HEK293 (cell line): Measurements from ENCODE around the gene ARHGAP27.
"Not testable (repeated sequence)": the region's sequence is repeated elsewhere in the genome, so short reads cannot be mapped to it uniquely, and the experiment has no call there.

ENCODE experiments used
- KLF10 ChIP-seq: fragments of 450-650 bp; IDR thresholded peaks from 2 replicates; pipeline ENCODE4 v1.5.1; 2018; ENCODE audit warnings: missing biosample characterization, mild to moderate bottlenecking, missing genetic modification characterization
- TCF7L2 ChIP-seq: IDR thresholded peaks from 2 replicates; pipeline ENCODE4 v1.6.1; 2011; ENCODE audit warnings: low read depth, mild to moderate bottlenecking, inconsistent platforms, low read length, moderate library complexity, borderline replicate concordance
- ZFP41 ChIP-seq: fragments of 450-650 bp; formaldehyde crosslinking; IDR thresholded peaks from 2 replicates; pipeline ENCODE4 v1.5.1; 2016; ENCODE audit warnings: missing biosample characterization, missing genetic modification characterization, borderline replicate concordance
- ZNF274 ChIP-seq, 2 experiments: fragments of 200-500 bp in 1 of 2; fragments of 450-650 bp in 1 of 2; sonication (Bioruptor generic) in 1 of 2; formaldehyde crosslinking in 1 of 2; IDR thresholded peaks; 2 replicates each; pipeline versions ENCODE4 v1.5.1 to v1.6.1; 2014 to 2016; ENCODE audit warnings: borderline replicate concordance in 1 of 2, inconsistent platforms in 1 of 2, low read length in 1 of 2, missing biosample characterization in 1 of 2, missing genetic modification characterization in 1 of 2
- ZNF560 ChIP-seq: fragments of 450-650 bp; formaldehyde crosslinking; IDR thresholded peaks from 2 replicates; pipeline ENCODE4 v1.5.1; 2017; ENCODE audit warnings: missing biosample characterization, missing genetic modification characterization, borderline replicate concordance
- TF ChIP-seq, protein P1 (sequence below): fragments of 450-650 bp; formaldehyde crosslinking; IDR thresholded peaks from 2 replicates; pipeline ENCODE4 v1.5.1; 2016; ENCODE audit warnings: missing biosample characterization, missing genetic modification characterization, low read depth
- TF ChIP-seq, protein P2 (sequence below): fragments of 450-650 bp; formaldehyde crosslinking; IDR thresholded peaks from 2 replicates; pipeline ENCODE4 v1.5.1; 2016; ENCODE audit warnings: missing biosample characterization, missing genetic modification characterization
- TF ChIP-seq, protein P3 (sequence below): fragments of 450-650 bp; formaldehyde crosslinking; IDR thresholded peaks from 2 replicates; pipeline ENCODE4 v1.5.1; 2016; ENCODE audit warnings: missing biosample characterization, missing genetic modification characterization
- TF ChIP-seq, protein P4 (sequence below): fragments of 450-650 bp; formaldehyde crosslinking; IDR thresholded peaks from 2 replicates; pipeline ENCODE4 v1.5.1; 2016; ENCODE audit warnings: missing biosample characterization, missing genetic modification characterization

DNA sequence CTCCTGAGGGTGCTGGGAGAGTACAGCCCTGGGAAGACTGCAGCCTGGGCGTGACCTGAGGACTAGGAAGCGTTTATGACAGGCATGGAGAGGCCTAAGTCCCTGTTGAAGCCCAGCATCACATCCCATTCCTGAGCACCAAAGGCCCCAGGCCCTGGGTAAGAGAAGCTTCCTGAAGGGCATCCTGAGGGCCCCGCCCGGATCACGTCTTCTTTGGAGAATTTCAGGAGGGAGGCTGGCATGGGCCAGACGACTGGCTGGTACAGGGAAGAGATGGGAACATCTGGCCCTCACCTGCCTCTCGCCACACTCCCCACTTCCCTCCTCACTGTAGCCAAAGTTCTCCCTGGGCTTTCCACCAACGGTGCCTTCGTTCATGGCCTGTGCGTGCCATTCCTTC, 11.6 kb upstream of the ARHGAP27 start:
- TF ChIP-seq, protein P1, sequence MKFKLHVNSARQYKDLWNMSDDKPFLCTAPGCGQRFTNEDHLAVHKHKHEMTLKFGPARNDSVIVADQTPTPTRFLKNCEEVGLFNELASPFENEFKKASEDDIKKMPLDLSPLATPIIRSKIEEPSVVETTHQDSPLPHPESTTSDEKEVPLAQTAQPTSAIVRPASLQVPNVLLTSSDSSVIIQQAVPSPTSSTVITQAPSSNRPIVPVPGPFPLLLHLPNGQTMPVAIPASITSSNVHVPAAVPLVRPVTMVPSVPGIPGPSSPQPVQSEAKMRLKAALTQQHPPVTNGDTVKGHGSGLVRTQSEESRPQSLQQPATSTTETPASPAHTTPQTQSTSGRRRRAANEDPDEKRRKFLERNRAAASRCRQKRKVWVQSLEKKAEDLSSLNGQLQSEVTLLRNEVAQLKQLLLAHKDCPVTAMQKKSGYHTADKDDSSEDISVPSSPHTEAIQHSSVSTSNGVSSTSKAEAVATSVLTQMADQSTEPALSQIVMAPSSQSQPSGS (tag by site-specific recombination): not testable (repeated sequence)
- TF ChIP-seq, protein P2, sequence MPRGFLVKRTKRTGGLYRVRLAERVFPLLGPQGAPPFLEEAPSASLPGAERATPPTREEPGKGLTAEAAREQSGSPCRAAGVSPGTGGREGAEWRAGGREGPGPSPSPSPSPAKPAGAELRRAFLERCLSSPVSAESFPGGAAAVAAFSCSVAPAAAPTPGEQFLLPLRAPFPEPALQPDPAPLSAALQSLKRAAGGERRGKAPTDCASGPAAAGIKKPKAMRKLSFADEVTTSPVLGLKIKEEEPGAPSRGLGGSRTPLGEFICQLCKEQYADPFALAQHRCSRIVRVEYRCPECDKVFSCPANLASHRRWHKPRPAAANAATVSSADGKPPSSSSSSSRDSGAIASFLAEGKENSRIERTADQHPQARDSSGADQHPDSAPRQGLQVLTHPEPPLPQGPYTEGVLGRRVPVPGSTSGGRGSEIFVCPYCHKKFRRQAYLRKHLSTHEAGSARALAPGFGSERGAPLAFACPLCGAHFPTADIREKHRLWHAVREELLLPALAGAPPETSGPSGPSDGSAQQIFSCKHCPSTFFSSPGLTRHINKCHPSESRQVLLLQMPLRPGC (tag by site-specific recombination): not testable (repeated sequence)
- TF ChIP-seq, protein P3, sequence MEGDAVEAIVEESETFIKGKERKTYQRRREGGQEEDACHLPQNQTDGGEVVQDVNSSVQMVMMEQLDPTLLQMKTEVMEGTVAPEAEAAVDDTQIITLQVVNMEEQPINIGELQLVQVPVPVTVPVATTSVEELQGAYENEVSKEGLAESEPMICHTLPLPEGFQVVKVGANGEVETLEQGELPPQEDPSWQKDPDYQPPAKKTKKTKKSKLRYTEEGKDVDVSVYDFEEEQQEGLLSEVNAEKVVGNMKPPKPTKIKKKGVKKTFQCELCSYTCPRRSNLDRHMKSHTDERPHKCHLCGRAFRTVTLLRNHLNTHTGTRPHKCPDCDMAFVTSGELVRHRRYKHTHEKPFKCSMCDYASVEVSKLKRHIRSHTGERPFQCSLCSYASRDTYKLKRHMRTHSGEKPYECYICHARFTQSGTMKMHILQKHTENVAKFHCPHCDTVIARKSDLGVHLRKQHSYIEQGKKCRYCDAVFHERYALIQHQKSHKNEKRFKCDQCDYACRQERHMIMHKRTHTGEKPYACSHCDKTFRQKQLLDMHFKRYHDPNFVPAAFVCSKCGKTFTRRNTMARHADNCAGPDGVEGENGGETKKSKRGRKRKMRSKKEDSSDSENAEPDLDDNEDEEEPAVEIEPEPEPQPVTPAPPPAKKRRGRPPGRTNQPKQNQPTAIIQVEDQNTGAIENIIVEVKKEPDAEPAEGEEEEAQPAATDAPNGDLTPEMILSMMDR (tag by site-specific recombination): not testable (repeated sequence)
- not testable (repeated sequence) for TF ChIP-seq ZNF560 (tag by site-specific recombination); TCF7L2; ZNF274 (IDR thresholded peaks at IDR 0.05; ENCODE audit: low read length); ZNF274 (tag by site-specific recombination; IDR thresholded peaks at IDR 0.05; ENCODE audit: borderline replicate concordance); KLF10; ZFP41
- TF ChIP-seq, protein P4, sequence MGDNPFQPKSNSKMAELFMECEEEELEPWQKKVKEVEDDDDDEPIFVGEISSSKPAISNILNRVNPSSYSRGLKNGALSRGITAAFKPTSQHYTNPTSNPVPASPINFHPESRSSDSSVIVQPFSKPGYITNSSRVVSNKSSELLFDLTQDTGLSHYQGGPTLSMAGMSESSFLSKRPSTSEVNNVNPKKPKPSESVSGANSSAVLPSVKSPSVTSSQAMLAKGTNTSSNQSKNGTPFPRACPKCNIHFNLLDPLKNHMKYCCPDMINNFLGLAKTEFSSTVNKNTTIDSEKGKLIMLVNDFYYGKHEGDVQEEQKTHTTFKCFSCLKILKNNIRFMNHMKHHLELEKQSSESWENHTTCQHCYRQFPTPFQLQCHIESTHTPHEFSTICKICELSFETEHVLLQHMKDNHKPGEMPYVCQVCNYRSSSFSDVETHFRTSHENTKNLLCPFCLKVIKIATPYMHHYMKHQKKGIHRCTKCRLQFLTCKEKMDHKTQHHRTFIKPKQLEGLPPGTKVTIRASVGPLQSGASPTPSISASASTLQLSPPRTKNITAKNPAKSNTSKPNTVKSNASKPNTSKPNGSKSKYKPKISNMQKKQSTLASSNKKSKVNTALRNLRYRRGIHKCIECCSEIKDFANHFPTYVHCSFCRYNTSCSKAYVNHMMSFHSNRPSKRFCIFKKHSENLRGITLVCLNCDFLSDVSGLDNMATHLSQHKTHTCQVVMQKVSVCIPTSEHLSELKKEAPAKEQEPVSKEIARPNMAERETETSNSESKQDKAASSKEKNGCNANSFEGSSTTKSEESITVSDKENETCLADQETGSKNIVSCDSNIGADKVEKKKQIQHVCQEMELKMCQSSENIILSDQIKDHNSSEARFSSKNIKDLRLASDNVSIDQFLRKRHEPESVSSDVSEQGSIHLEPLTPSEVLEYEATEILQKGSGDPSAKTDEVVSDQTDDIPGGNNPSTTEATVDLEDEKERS: not testable (repeated sequence)
